Stimulated activated CD8-positive, alpha-beta memory T cell treated with anti-CD3 and anti-CD28 coated beads, Interleukin-7, amount 100 ng/mL, for 48 hours (primary cell): ENCODE data around the gene DCD.
"Not testable (repeated sequence)": the region's sequence is repeated elsewhere in the genome, so short reads cannot be mapped to it uniquely, and the experiment has no call there.

ENCODE experiments used
- DNase-seq, 2 donors: peaks; one replicate each; pipeline ENCODE4 v3.0.0-alpha.2; 2020; ENCODE audit warnings: low read depth in 1 of 2; ENCODE audit errors: extremely low read depth in 1 of 2

The DCD gene

DNA sequence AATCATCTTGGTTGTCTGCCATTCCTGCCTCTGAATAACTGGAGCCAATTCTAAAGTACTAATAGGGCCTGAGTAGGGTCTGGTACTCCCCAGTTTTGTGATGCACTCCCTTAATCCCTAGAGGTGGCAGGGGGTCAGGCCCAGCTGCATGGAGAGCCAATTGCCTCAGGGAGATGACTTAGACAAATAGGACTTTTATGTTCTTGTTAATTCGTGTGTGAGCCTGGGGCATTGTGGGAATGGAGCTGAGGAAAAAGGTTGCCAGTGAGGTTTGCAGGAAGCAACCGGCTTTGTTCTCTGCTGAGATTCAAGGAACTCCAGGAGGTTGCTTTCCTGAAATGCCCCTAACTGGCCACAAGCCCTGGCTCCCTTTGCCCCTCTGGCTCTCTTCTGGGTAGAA is 6.8 kb upstream of the DCD start:
- no peak for DNase-seq

DNA sequence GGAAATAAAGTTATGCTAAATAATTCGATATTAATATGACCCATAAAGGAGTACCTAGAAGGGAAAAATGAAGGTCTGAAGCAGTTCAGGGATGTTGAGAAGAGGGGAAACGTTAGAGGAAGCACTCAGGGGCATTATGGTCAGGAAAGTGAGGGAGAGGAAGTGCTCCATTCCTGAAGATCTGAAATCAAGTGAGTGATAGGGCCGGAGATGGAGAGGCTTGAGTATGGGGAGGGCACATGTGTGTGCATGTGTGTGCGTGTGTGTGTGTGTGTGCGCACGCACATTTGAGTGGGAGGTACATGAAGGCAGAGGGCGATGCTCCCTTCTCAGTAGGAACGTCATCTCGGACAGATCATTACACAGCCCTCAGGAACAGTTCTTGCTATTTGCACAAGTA is 4.9 kb upstream of the DCD start:
- no peak for DNase-seq

DNA sequence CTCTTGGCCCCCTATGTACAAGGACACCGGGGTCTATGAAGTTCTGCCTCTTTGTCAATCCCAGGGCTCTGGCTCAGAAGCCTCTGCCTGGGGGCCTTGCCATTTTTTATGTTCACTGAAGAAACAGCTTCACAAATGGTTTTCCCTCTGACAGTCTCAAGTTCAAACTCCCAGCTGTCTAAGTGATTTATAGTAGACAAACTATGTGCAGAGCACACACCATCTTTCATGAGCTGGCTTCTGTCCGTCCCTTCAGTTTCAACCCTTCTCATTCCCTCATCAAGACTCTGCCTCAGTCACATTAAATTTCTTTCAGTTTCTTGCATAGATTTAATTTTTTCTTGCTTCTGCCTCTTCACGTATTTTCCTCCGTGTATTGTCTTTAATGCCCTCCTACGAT is 2.7 kb upstream of the DCD start:
- DNase-seq, result no peak

DNA sequence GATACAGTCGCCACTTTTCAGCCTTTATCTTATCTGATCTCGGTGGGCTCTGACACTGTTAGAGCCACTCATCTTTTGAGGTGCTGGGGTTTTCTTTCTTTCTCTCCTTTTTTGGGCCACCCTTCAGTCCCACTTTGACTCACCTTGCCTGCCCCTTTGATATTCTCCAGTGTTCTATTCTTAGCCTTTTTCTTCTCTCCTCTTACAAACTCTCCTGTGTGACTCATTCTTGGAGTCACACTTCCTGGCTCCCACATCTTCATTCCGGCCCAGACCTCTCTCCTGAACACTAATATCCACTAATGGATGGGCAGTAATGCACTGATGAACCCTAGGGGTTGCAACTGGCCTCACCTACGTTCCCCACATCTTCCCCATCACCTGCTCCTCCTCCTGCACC is 2.2 kb upstream of the DCD start:
- no peak for DNase-seq

DNA sequence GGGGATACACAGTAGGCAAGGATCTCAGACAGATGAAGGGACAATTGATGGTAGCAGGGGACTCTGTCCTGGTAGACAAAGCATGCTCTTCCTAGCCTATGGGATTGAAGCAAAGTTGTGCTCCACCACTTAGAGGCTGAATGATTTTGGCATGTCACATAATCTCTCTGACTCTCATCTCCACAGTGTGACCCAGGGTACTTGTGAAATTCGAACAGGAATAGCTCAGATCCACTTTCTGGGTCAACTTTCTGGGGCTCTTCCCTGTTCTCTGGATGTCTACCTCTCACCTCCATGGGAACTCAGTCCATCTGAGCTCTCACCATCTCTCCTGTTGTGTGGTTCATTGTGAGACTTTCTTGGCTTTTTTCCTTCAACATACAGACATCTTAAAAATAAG is 1.7 kb upstream of the DCD start:
- no peak for DNase-seq

DNA sequence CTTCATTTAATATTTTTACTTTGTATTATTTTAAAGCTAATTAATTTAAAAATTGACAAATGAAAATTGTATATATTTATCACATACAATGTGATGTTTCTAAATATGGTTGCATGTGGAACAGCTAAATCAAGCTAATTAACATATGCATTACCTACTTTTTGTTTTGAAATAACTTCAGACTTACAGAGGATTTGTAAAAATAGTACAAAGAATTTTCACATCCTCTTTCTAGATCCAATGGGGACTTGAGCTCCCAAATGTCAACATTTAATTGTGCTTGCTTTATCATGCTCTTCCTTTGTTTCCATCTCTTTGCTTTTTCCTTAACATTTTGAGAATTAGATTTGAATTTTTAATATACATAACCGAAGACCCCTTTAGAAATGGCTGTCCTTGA is 6.6 kb downstream of the DCD start:
- no peak for DNase-seq

DNA sequence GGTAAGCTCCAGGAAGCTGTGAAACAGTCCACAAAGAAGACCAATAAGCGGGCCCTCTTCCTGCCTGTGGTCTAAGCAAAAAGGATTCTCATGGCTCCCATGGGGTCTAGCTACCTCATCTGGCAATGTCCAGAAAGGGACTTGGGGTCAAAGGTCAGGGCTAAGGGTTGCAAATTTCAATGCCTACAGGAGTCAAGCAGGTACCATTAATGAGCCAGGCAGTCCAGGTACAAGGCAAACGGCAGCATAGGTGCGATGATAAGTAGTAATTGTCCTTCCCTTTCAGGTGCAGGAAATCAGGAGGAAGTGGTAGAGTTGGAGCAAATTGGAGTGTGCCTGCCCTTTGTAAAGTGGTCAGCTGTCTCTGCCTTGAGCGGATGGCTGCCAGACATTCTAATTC is 7.1 kb downstream of the DCD start:
- no peak for DNase-seq

DNA sequence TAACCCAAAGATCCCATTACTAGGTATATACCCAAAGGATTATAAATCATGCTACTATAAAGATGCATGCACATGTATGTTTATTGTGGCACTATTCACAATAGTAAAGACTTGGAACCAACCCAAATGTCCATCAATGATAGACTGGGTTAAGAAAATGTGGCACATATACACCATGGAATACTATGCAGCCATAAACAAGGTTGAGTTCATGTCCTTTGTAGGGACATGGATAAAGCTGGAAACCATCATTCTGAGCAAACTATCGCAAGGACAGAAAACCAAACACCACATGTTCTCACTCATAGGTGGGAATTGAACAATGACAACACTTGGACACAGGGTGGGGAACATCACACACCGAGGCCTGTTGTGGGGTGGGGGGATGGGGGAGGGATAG is 9.1 kb downstream of the DCD start:
- DNase-seq, result not testable (repeated sequence)

DNA sequence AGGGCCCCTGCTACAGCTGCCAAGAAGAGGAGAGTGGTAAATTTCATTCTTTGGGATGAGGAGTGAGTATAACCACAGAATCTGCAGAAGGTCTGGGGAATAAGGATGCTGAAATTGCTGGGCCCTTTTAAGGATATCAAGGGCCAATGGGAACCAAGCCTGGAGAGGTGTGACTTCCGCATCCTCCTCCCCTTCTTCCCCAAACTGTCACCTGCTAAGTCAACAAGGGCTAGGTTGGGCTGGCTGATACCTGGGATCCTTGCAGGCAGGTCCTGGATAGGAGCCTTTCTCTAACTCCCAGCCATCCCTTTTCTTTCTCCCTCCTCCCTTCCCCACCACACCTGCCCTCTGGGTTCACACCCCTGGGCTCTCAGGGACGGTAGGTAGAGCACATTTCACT is 13.4 kb downstream of the DCD start, which contains the start of gene LACRT:
Gene LACRT, minus strand, starts transcription at position 101 of the 400 bp plus-strand sequence. Its CDS starts 54 bp downstream, at position 47.
- DNase-seq, result no peak

DNA sequence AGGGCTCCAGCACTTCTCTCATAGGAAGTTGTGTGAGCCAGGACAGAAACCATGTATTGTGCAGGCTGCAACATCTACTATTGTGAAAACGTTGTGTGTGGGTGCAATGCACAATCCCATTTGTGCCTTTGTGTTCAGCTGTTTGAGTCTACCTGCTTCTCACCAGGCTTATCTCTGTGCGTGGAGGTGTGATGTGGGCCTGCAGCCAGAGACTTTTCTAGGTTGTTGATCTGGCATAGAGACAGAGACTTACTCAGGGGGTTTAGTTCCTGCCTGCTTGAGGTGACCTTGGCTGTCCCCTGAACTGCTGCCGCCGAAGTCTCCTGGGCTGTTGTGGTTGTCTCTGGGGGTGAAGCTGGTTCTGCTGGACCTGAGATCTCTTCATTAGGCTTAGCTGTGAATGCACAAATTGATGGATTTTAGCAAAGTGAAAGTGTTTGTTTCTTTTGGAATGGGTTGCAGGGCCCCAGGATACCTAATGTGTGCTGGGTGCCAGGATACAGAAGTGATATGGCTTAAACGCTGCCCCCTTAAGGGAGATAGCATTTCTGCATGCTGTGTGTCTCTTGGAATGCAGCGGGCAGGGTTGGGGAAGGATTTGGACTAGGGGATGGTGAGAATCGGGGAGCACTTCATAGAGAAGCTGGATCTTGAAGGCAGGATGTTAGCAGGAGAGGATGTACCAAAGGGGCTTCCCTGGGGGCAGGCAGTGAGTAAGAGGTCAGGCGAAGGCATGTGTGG is 16.0 kb downstream of the DCD start:
- DNase-seq, result no peak

DNA sequence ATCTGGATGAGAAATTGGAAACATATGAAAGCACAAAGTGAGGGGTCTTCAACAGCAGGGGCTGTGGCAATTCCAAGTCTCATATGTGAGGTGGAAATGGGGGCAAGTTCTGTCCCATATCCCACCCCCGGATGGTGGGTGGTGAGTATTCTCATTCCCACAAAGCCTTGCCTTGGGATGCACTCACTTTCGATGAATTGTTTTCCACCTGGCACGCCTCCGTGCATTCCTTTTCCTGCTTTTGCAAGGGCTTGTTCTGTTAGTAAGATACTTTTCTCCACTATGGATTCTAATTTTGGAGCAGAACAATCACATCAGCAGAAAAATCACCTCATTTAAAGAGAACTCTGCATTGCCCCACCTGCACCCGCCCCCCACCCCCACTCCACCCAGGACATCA is 16.6 kb downstream of the DCD start:
- DNase-seq, result no peak

DNA sequence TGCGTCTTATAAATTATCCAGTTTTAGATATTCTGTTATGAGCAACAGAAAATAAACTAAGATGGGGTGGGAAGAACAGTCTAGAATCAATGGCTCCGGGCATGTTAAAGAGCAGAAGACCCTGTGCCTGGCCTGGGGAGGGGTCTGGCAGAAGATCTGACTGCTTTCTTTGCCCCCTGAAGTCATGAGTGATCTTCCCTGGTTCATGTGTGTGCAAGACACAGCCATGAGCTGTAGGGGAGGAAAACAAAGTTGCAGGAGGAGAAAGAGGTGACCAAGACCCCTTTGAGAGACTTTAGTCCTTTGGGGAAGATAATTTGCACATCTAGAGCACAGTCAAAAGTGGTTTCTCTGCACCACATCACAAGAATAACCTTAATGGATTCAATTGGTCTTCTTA is 18.2 kb downstream of the DCD start:
- no peak for DNase-seq

DNA sequence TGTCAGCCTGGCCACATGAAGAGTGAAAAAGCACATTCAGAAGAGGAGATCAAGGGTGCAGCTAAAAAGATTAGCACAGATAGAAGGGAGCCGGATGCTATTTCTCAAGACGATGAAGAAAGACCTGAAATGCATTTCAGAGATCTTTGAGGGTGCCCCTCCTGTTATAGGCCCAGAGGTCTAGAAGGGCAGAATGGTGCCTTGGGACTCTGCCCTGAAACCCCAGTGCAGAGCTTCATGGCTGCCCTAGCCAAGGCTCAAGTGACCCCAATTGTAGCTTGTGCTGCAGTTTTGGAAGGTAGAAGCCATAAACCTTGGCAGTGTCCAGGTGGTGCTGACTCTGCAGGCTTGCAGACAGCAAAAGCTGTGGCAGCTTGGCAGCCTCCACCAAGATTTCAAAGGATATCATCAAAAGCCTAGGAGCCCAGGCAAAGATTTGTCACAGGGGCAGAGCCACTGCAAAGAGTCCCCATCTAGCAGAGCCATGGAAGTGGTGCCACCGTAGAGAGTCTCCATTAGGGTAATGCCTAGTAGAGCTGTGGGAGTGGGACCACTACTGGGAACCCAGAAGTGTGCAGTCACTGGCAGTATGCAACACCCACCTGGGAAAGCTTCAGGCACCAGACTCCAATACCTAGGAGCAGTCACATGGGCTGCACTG is 19.8 kb downstream of the DCD start:
- no peak for DNase-seq

DNA sequence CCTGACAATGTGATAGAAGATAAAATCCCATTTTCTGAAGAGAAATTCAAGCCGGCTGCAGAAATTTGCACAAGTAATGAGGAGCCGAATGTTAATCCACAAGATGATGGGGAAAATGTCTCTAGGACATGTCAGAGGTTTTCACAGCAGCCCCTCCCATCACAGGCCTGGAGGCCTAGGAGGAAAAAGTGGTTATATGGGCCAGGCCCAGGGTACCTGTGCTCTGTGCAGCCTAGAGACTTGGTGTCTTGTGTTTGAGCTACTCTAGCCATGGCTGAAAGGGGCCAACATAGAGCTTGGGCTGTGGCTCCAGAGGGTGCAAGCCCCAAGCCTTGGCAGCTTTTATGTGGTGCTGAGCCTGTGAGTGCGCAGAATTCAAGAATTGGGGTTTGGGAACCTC is 20.9 kb downstream of the DCD start:
- no peak for DNase-seq

DNA sequence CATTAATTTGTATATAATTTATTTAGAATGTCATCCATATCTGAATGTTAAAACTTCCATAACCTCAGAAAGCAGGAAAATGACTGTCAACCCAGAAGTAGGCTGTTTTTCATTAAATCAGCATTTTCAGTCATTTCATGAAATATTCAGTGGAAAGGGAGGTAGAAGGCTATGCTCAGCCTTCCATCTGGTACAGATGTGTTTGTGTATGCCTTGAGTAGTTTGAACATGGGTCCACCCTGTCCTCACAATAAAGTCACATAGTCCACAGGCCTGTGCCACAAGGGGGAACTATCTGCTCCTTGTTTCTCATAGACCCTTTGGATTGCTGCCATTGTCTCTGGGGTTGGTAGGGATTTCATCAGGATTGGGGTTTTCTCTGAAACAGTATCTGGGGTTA is 22.6 kb downstream of the DCD start:
- DNase-seq, result no peak

DNA sequence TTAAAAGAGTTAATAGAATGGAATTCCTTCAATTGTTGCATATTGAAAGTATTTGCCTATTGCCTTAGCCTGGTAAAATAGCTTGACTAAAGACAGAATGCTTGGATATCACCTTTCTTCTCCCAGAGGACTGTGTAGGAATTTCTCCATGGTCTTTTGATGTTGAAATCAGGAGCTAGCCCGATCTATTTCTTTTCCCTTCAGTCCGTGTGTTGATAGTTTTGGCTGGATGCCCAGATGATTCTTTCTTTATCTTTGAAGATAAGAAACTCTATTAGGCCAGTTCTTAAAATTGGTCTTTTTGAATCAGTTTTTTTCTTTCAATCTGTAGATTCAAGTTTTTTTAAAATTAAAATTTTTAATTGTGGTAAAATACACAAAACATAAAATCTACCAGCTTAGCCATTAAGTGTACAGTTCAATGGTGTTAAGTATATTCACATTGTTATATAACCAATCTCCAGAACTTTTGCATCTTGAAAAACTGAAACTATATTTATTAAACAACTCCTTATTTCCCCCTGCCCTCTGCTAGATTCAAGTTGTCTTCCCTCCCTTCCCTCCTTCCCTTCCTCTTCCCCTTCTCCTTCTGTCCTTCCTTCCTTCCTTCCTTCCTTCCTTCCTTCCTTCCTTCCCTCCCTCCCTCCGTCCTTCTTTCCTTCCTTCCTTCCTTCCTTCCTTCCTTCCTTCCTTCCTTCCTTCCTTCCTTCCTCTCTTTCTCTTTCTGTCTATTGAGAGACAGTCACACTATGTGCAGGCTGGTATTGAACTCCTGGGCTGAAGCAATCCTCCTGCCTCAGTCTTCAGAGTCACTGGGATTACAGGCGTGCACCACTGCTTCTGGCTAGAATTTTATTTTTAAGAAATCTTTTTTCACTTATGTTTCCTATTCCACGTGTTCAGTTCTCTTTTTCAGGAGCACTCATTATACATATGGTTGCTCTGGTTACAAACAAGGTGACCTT is 23.6 kb downstream of the DCD start:
- no peak for DNase-seq

DNA sequence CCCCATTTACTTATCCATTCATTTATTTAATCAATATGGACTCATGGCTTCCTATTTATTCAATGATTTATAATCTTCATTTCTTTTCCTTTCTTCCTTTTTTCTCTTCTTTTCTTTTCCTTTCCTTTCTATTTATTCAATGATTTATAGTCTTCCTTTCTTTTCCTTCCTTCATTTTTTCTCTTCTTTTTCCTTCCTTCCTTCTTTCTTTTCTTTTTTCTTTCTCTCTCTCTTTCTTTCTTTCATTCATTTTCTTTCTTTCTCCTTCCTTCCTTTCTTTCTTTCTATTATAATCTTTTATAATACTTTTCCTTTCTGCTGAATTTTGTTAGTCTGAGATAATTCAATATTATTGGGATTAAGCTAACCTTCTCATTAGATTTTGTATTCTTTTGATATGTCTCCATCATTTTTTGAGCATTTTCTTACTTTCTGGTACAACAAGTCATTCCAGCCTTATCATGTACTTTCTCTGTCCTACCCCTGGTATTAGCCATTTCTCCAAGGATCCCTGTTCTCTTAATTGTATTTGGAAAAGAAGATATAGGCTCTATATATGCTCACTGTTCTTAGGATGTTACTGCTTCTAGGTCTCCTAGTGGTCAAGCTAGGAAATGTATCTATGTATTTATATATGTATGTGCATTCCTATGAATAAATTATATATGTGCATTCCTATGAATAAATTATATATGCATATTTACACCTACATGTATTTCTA is 25.5 kb downstream of the DCD start:
- DNase-seq, result no peak

DNA sequence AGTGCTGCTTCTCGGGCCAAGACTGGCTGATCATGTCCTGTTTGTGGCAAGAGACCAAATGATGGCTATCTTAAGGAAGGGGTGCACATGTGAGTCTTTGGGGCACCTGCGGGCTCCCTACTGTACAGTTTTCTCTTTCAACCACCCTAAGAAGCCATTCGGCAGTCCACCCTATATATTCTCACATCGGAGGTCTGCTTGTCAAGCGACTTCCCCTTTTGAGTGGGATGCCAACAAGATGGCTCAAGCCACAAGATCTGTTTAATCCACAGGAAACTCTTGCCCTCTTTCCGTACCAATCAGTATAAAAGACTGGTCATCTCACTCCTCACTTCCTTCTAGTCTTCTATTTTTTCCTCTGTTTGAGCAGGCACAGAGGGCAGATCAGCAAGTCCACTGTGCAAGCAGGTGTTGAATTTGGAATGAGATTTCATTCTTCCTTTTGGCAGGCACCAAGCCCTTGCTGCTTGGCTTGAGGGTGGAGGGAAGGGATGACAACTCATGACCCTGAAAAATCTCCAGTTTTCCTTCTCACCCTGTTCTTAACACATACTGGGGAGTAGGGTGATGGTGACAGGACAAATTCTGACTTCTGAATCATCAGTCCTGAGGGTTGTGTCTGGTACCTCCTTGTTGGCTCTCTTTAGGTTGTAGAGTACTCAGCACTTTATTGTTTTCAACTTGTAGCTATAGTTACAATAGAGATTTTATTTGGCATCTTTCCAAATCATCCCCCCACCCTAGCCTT is 31.1 kb downstream of the DCD start:
- no peak for DNase-seq

DNA sequence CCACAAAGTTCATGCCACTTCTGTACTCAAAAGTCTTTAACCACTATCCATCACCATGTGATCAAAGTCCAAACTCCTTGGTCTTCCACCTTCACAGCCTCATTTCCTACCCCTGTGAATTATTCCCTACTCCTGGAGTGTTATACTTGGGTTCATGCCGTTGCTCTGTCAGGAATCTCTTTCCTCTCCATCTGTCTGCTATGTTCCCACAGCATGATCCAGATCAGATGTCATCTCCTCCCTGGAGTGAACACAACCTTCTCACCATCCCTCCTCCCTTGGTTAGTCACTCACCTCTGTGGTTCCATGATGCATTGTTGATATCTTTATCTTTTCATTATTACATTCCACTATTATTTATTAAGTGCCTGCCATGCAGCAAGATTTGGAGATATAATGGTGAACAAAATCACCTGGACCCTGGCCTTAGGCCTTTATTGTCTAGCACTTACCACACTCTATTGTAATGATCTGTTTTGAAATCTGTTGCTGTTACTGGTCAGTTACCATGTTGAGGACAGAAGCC is 35.9 kb downstream of the DCD start:
- DNase-seq, result no peak

DNA sequence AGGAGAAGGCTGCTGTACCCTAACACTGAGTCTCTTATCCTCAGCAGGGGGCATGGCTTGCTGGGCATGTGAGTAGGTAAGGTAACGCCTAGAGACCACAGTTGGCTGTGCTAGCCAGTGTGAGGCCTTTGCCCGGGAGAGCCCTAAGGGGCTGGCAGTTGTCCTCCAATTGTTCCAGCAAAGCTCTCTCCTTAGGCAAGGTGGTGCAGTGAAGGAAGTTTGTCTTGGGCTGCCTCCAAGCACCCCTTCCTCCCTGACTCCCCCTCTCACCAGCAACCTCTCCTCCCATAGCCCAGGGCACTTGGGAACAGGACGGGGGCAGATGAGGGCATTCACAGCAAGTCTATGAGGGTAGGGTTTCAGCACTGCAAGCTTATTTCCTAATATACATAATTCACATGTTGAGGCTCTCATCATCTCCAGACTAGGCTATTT is 36.4 kb downstream of the DCD start:
- no peak for DNase-seq
